HL-60 (cell line): ENCODE data around the gene RIC8A.

Source experiments
- CTCF ChIP-seq: IDR thresholded peaks from one replicate; pipeline ENCODE4 v1.5.1; 2011; ENCODE audit warnings: low read length, control low read depth, inconsistent platforms; ENCODE audit not compliant: insufficient read depth
- GABPA ChIP-seq: IDR thresholded peaks from 2 replicates; pipeline ENCODE4 v1.6.1; 2012; ENCODE audit warnings: low read depth
- POLR2AphosphoS5 ChIP-seq: IDR thresholded peaks from 2 replicates; pipeline ENCODE4 v1.6.1; 2012; ENCODE audit warnings: low read depth
- REST ChIP-seq: IDR thresholded peaks from 2 replicates; pipeline ENCODE4 v1.6.1; 2012; ENCODE audit warnings: low read depth; ENCODE audit not compliant: insufficient replicate concordance

GRCh38 chr11:253160-253885, 45.8 kb downstream of the RIC8A start:
- TF ChIP-seq CTCF (no peak), POLR2AphosphoS5 (no peak; the same call in 1 of the 2 replicates), REST (no peak), GABPA (no peak)
